KMS-11 (cell line): ENCODE measurements around the gene ITGA1.

ENCODE experiments used
- H2AFZ ChIP-seq: fragments of 200-600 bp; sonication (generic); 2 replicates; pipeline ENCODE4 v1.6.1; 2016; ENCODE audit warnings: antibody characterized with exemption, mixed run types, low read depth
- H3K27ac ChIP-seq: fragments of 200-600 bp; sonication (generic); 2 replicates; pipeline ENCODE4 v1.6.1; 2016; ENCODE audit warnings: mild to moderate bottlenecking, mixed run types
- H3K27me3 ChIP-seq: fragments of 200-600 bp; sonication (generic); 2 replicates; pipeline ENCODE4 v1.6.1; 2017; ENCODE audit warnings: mild to moderate bottlenecking, low read depth, mixed run types, moderate library complexity; ENCODE audit not compliant: insufficient read depth
- H3K36me3 ChIP-seq: fragments of 200-600 bp; sonication (generic); 2 replicates; pipeline ENCODE4 v1.6.1; 2017; ENCODE audit warnings: mild to moderate bottlenecking, mixed run types; ENCODE audit not compliant: insufficient read depth
- H3K4me1 ChIP-seq: fragments of 200-600 bp; sonication (generic); 2 replicates; pipeline ENCODE4 v1.6.1; 2016; ENCODE audit warnings: mild to moderate bottlenecking, low read depth, mixed run types; ENCODE audit not compliant: poor library complexity, severe bottlenecking
- H3K4me2 ChIP-seq: fragments of 200-600 bp; sonication (generic); 2 replicates; pipeline ENCODE4 v1.7.0; 2016; ENCODE audit warnings: mild to moderate bottlenecking, mixed run types
- H3K4me3 ChIP-seq: fragments of 200-600 bp; sonication (generic); IDR thresholded peaks from 2 replicates; pipeline ENCODE4 v1.6.1; 2017; ENCODE audit warnings: low read depth, low read length, mixed read lengths; ENCODE audit not compliant: insufficient read depth
- H3K79me2 ChIP-seq: fragments of 200-600 bp; sonication (generic); 2 replicates; pipeline ENCODE4 v1.6.1; 2016; ENCODE audit warnings: low read depth, mixed run types; ENCODE audit not compliant: insufficient read depth
- H3K9ac ChIP-seq: fragments of 200-600 bp; sonication (generic); 2 replicates; pipeline ENCODE4 v1.6.1; 2016; ENCODE audit warnings: mild to moderate bottlenecking, mixed run types
- H4K20me1 ChIP-seq: fragments of 200-600 bp; sonication (generic); 2 replicates; pipeline ENCODE4 v1.6.1; 2016; ENCODE audit warnings: mild to moderate bottlenecking, mixed run types; ENCODE audit not compliant: insufficient read depth
- CTCF ChIP-seq: fragments of 200-600 bp; sonication (generic); conservative IDR thresholded peaks from 2 replicates; pipeline ENCODE4 v1.6.1; 2017; ENCODE audit warnings: low read depth, mild to moderate bottlenecking, antibody characterized with exemption, low read length, moderate library complexity, mixed read lengths

The ITGA1 gene

GRCh38 chr5:52773342-52773741 lies 14.4 kb upstream of the ITGA1 start:
- no peak overlapping the region for H3K9ac ChIP-seq
- H3K27ac ChIP-seq = no peak overlapping the region
- no peak overlapping the region for H2AFZ ChIP-seq
- H3K4me2 ChIP-seq = no peak overlapping the region
- H3K36me3 ChIP-seq = no peaks in the 10 kb centered on the region
- H4K20me1 ChIP-seq = no peaks in the 10 kb centered on the region
- TF ChIP-seq CTCF = no peak
- no peak overlapping the region for H3K4me3 ChIP-seq
- H3K27me3 ChIP-seq = no peaks in the 10 kb centered on the region
- H3K79me2 ChIP-seq = no peaks in the 10 kb centered on the region
- peaks cover 18% of the 10 kb centered on the region for H3K4me1 ChIP-seq

- H3K27ac ChIP-seq = no peak overlapping the region
- no peak overlapping the region for H3K4me2 ChIP-seq
These were observed 13.7 kb upstream of the ITGA1 start for GRCh38 chr5:52774005-52774410.

GRCh38 chr5:52776116-52776515 lies 11.6 kb upstream of the ITGA1 start:
- H3K27me3 ChIP-seq = no peaks in the 10 kb centered on the region
- H3K4me1 ChIP-seq = peaks cover 15% of the 10 kb centered on the region
- no peaks in the 10 kb centered on the region for H4K20me1 ChIP-seq
- H3K36me3 ChIP-seq = no peaks in the 10 kb centered on the region
- H3K79me2 ChIP-seq = no peaks in the 10 kb centered on the region
- no peak overlapping the region for H3K4me2 ChIP-seq
- no peak overlapping the region for H2AFZ ChIP-seq
- H3K4me3 ChIP-seq = no peak overlapping the region
- no peak overlapping the region for H3K9ac ChIP-seq
- H3K27ac ChIP-seq = no peak overlapping the region
- no peak for TF ChIP-seq CTCF

More at GRCh38 chr5:52774005-52774410, 13.7 kb upstream of the ITGA1 start:
- H3K4me1 ChIP-seq = peaks cover 18% of the 10 kb centered on the region
- H3K27me3 ChIP-seq = no peaks in the 10 kb centered on the region
- no peaks in the 10 kb centered on the region for H4K20me1 ChIP-seq
- no peaks in the 10 kb centered on the region for H3K36me3 ChIP-seq
- H2AFZ ChIP-seq = no peak overlapping the region
- no peaks in the 10 kb centered on the region for H3K79me2 ChIP-seq
- TF ChIP-seq CTCF = no peak
- no peak overlapping the region for H3K4me3 ChIP-seq
- H3K9ac ChIP-seq = no peak overlapping the region

- Histone ChIP-seq H3K27ac (no peak overlapping the region), H3K79me2 (no peaks in the 10 kb centered on the region), H2AFZ (no peak overlapping the region), H3K4me3 (no peak overlapping the region), H4K20me1 (no peaks in the 10 kb centered on the region), H3K36me3 (no peaks in the 10 kb centered on the region), H3K27me3 (no peaks in the 10 kb centered on the region), H3K9ac (no peak overlapping the region), H3K4me2 (no peak overlapping the region), H3K4me1 (peaks cover 4% of the 10 kb centered on the region)
- no peak for TF ChIP-seq CTCF
These were observed 10.5 kb upstream of the ITGA1 start for GRCh38 chr5:52777186-52777585.
